IMR-90 (cell line): ENCODE measurements around the gene CTSC. TPM values are rescaled to one million over a fixed set of nuclear protein-coding genes. Genes with fewer than 3 reads are reported as not detected.

Experiments
- ATAC-seq: fragments of 200-7000 bp; cut with Tn5 transposase; 2 replicates; pipeline ENCODE4 v1.9.1; 2020; ENCODE audit warnings: low read depth, mild to moderate bottlenecking, moderate library complexity
- BruUV-seq: library from RNA; stranded (reverse); fragments of 400-500 nt; replicated peaks from 2 replicates; lab custom pipeline; 2021; lab: Mats Ljungman, UMichigan
- CTCF ChIA-PET: fragments of 300-600 bp; formaldehyde crosslinking; extraction: SDS; loops from one replicate; lab custom pipeline; 2021; ENCODE audit warnings: antibody characterized with exemption; lab: Yijun Ruan, JAX
- POLR2A ChIA-PET: fragments of 300-600 bp; sonication (Branson Sonifier 250); formaldehyde crosslinking; loops from one replicate; lab custom pipeline; 2022; ENCODE audit warnings: antibody characterized with exemption; ENCODE audit not compliant: unreplicated experiment; lab: Charles Lee
- DNase-seq: peaks from one replicate; pipeline ENCODE4 v3.0.0; 2013
- H2AFZ ChIP-seq: replicated peaks from 2 replicates; pipeline ENCODE3; 2013; ENCODE audit warnings: low read length, mild to moderate bottlenecking; ENCODE audit not compliant: poor library complexity
- H2AK5ac ChIP-seq: 2 replicates; pipeline ENCODE4 v1.6.1; 2013; ENCODE audit warnings: low read depth, low read length, inconsistent platforms
- H2AK9ac ChIP-seq: replicated peaks from 2 replicates; pipeline ENCODE3; 2013; ENCODE audit warnings: mild to moderate bottlenecking, low read depth, low read length, moderate library complexity; ENCODE audit not compliant: poor library complexity
- H2BK120ac ChIP-seq: 2 replicates; pipeline ENCODE4 v1.6.1; 2013; ENCODE audit warnings: low read depth, low read length, inconsistent platforms
- H2BK15ac ChIP-seq: 3 replicates; pipeline ENCODE4 v1.6.1; 2013; ENCODE audit warnings: low read depth, low read length, inconsistent platforms
- H2BK20ac ChIP-seq: 2 replicates; pipeline ENCODE4 v1.6.1; 2013; ENCODE audit warnings: low read depth, mild to moderate bottlenecking, inconsistent platforms, low read length, moderate library complexity
- H2BK5ac ChIP-seq: 2 replicates; pipeline ENCODE4 v1.6.1; 2013; ENCODE audit warnings: mild to moderate bottlenecking, low read depth, low read length, inconsistent platforms; ENCODE audit not compliant: poor library complexity, severe bottlenecking
- H3K14ac ChIP-seq: replicated peaks from 2 replicates; pipeline ENCODE4 v1.6.1; 2013; ENCODE audit warnings: low read depth, low read length, inconsistent platforms
- H3K18ac ChIP-seq: 2 replicates; pipeline ENCODE4 v1.6.1; 2013; ENCODE audit warnings: low read depth, low read length, control low read depth
- H3K23ac ChIP-seq: 2 replicates; pipeline ENCODE4 v1.6.1; 2013; ENCODE audit warnings: low read depth, low read length, inconsistent platforms
- H3K27ac ChIP-seq: 2 replicates; pipeline ENCODE4 v1.5.1; 2013; ENCODE audit warnings: mild to moderate bottlenecking, control low read depth, low read length; ENCODE audit not compliant: insufficient read depth
- H3K27me3 ChIP-seq: 2 replicates; pipeline ENCODE4 v1.6.1; 2013; ENCODE audit warnings: low read length; ENCODE audit not compliant: control insufficient read depth, insufficient read depth
- H3K36me3 ChIP-seq: 2 replicates; pipeline ENCODE4 v1.6.1; 2013; ENCODE audit warnings: low read length, mixed read lengths; ENCODE audit not compliant: control insufficient read depth, insufficient read depth
- H3K4ac ChIP-seq: 2 replicates; pipeline ENCODE4 v1.6.1; 2013; ENCODE audit warnings: low read depth, low read length, inconsistent platforms
- H3K4me1 ChIP-seq: 2 replicates; pipeline ENCODE4 v1.6.1; 2013; ENCODE audit warnings: low read length, mixed read lengths; ENCODE audit not compliant: control insufficient read depth, insufficient read depth
- H3K4me2 ChIP-seq: 2 replicates; pipeline ENCODE4 v1.6.1; 2013; ENCODE audit warnings: low read depth, mild to moderate bottlenecking, control low read depth, low read length, moderate library complexity
- H3K4me3 ChIP-seq: 2 replicates; pipeline ENCODE4 v1.5.1; 2013; ENCODE audit warnings: low read depth, mild to moderate bottlenecking, control low read depth, low read length, moderate library complexity; ENCODE audit not compliant: insufficient read depth
- H3K56ac ChIP-seq: 2 replicates; pipeline ENCODE4 v1.6.1; 2013; ENCODE audit warnings: low read length, inconsistent platforms; ENCODE audit not compliant: insufficient read depth; ENCODE audit errors: extremely low read depth
- H3K79me1 ChIP-seq, 2 experiments: 2 replicates each; pipeline ENCODE4 v1.6.1; 2013; ENCODE audit warnings: low read length in 2 of 2, inconsistent platforms in 1 of 2, low read depth in 1 of 2
- H3K9ac ChIP-seq: 2 replicates; pipeline ENCODE4 v1.6.1; 2013; ENCODE audit warnings: low read depth, low read length, control low read depth
- H3K9me1 ChIP-seq: 2 replicates; pipeline ENCODE4 v1.6.1; 2013; ENCODE audit warnings: low read length, inconsistent platforms; ENCODE audit not compliant: insufficient read depth
- H3K9me3 ChIP-seq: 2 replicates; pipeline ENCODE4 v1.6.1; 2013; ENCODE audit warnings: low read length; ENCODE audit not compliant: control insufficient read depth, insufficient read depth
- H4K20me1 ChIP-seq: 2 replicates; pipeline ENCODE4 v1.6.1; 2013; ENCODE audit warnings: low read length, inconsistent platforms; ENCODE audit not compliant: insufficient read depth
- H4K5ac ChIP-seq: 2 replicates; pipeline ENCODE4 v1.6.1; 2013; ENCODE audit warnings: mild to moderate bottlenecking, low read depth, low read length, control low read depth
- H4K8ac ChIP-seq, 2 experiments: 2 replicates each; pipeline ENCODE4 v1.6.1; 2013; ENCODE audit warnings: low read depth in 2 of 2, low read length in 2 of 2, control low read depth in 1 of 2, inconsistent platforms in 1 of 2
- H4K91ac ChIP-seq: 2 replicates; pipeline ENCODE4 v1.6.1; 2013; ENCODE audit warnings: low read depth, low read length, inconsistent platforms; ENCODE audit not compliant: insufficient read depth
- BHLHE40 ChIP-seq: fragments of 150-350 bp; IDR thresholded peaks from 2 replicates; pipeline ENCODE4 v1.6.1; 2016; ENCODE audit warnings: mild to moderate bottlenecking, low read depth, low read length
- CEBPB ChIP-seq: IDR thresholded peaks from 2 replicates; pipeline ENCODE4 v1.6.1; 2012; ENCODE audit warnings: low read depth, low read length, improper control_type of control experiment
- ELK1 ChIP-seq: fragments of 150-350 bp; IDR thresholded peaks from 2 replicates; pipeline ENCODE4 v1.6.1; 2016; ENCODE audit warnings: low read depth, mild to moderate bottlenecking, low read length, moderate library complexity, borderline replicate concordance
- MAFK ChIP-seq: IDR thresholded peaks from 2 replicates; pipeline ENCODE4 v1.6.1; 2012; ENCODE audit warnings: low read depth, low read length, improper control_type of control experiment
- MXI1 ChIP-seq: IDR thresholded peaks from 2 replicates; pipeline ENCODE4 v1.6.1; 2012; ENCODE audit warnings: low read depth, mild to moderate bottlenecking, low read length, moderate library complexity, borderline replicate concordance
- POLR2A ChIP-seq: IDR thresholded peaks from 2 replicates; pipeline ENCODE4 v1.6.1; 2012; ENCODE audit warnings: mild to moderate bottlenecking, low read depth, low read length
- RCOR1 ChIP-seq: IDR thresholded peaks from 2 replicates; pipeline ENCODE4 v1.6.1; 2012; ENCODE audit warnings: mild to moderate bottlenecking, low read length, improper control_type of control experiment; ENCODE audit not compliant: insufficient replicate concordance
- USF2 ChIP-seq: fragments of 150-350 bp; IDR thresholded peaks from 2 replicates; pipeline ENCODE4 v1.6.1; 2017; ENCODE audit warnings: mild to moderate bottlenecking, antibody characterized with exemption, low read length, low read depth
- WGBS, 2 experiments: methylation state at CpG; one replicate each; pipeline versions ENCODE4 v1.1.5 to v1.1.7; 2013; ENCODE audit warnings: missing lambda C conversion rate in 2 of 2; ENCODE audit not compliant: insufficient read length in 1 of 2; ENCODE audit errors: extremely low coverage in 2 of 2; 5-methylcytosine and 5-hydroxymethylcytosine counted together
- dilution Hi-C: fragments of 300-500 bp; cut with HindIII; formaldehyde crosslinking; loops from one replicate; pipeline ENCODE4 v1.14.3; 2018; ENCODE audit warnings: low sequenced_read_pairs; ENCODE audit not compliant: unreplicated experiment
- in situ Hi-C: fragments of 300-500 bp; cut with MboI; formaldehyde crosslinking; loops from 3 replicates; pipeline ENCODE4 v1.14.3; 2019; ENCODE audit warnings: low sequenced_read_pairs, inconsistent platforms, mixed read lengths
- intact Hi-C: fragments of 100-400 bp; cut with micrococcal nuclease; formaldehyde crosslinking; loops from 2 replicates; pipeline ENCODE4 v1.10.0; 2022
- polyA plus RNA-seq, 3 experiments: library from polyadenylated mRNA; depleted of rRNA; stranded (reverse); fragments of >200 nt; gene quantifications; 2 replicates each; pipeline ENCODE4 v1.2.3, GENCODE V29; 2012; ENCODE audit warnings: low replicate concordance in 1 of 3
- total RNA-seq: library from RNA; depleted of rRNA; stranded (reverse); fragments of >200 nt; gene quantifications from 2 replicates; pipeline ENCODE4 v1.2.3, GENCODE V29; 2012

Gene CTSC
- total and polyA plus RNA-seq, 2 of the 4 experiments (the other 2 are of a cell fraction) = 208 to 299 TPM

- CTCF ChIA-PET = interaction anchor here (1.0 kb wide), 1 partner anchor 231 kb away, joined by 3 read pairs; no protein-coding TSS in a partner anchor
- Histone ChIP-seq H4K20me1 (no peaks in the 10 kb centered on the region), H3K79me1 (peaks cover 0 to 38% of the 10 kb centered on the region in 2 experiments; a peak in 2 of 4 replicates), H3K36me3 (peaks cover 13% of the 10 kb centered on the region), H3K4me3 (no peak overlapping the region), H4K8ac (no peak overlapping the region), H3K4me2 (no peak overlapping the region), H3K4ac (peak overlapping the region; percentile 63), H2BK20ac (no peak overlapping the region; the same call in 1 of the 2 replicates), H2AK5ac (no peak overlapping the region), H3K18ac (peak overlapping the region; percentile 41; the same call in 1 of the 2 replicates), H3K27ac (no peak overlapping the region), H4K91ac (no peak overlapping the region), H2BK15ac (no peak overlapping the region), H3K27me3 (no peaks in the 10 kb centered on the region), H2BK120ac (peak overlapping the region; percentile 26; the same call in 1 of the 2 replicates), H3K4me1 (peaks cover 15% of the 10 kb centered on the region), H2AK9ac (no peak overlapping the region), H3K14ac (peak overlapping the region; percentile 80; the same call in 1 of the 2 replicates), H3K56ac (no peak overlapping the region), H3K9me3 (no peaks in the 10 kb centered on the region), H3K23ac (no peak overlapping the region), H4K5ac (0 out of 2 replicates have a peak overlapping the region, but pooled peaks have one; percentile 63), H3K9me1 (peaks cover 3% of the 10 kb centered on the region; the same call in 1 of the 2 replicates), H2AFZ (no peak overlapping the region), H3K9ac (no peak overlapping the region), H2BK5ac (no peak overlapping the region)
- BruUV-seq = no TSS peak
- no CpG with 5 or more reads among the region's 2 CpGs for WGBS, 2 experiments
- dilution Hi-C loops = no loop called here
- ATAC-seq (no peak), DNase-seq (peak; percentile 27)
- intact Hi-C loops = no loop called here
- POLR2A ChIA-PET = no interaction called here
- TF ChIP-seq POLR2A = no peak
- TF ChIP-seq MAFK = no peak
- TF ChIP-seq ELK1 = no peak
- TF ChIP-seq MXI1 = peak; percentile 41; the same call in 1 of the 2 replicates
- no peak for TF ChIP-seq BHLHE40
- TF ChIP-seq CEBPB = no peak
- no peak for TF ChIP-seq RCOR1
- TF ChIP-seq USF2 = peak; percentile 55; the same call in 1 of the 2 replicates
- in situ Hi-C loops = loop anchor here (25.0 kb wide), 1 partner anchor 224 kb away; no protein-coding TSS in a partner anchor
Observed at GRCh38 chr11:88313441-88313840, 24.1 kb downstream of the CTSC start.
